IMR-90 (cell line): ENCODE results near the gene CFP. TPM values are rescaled to one million over a fixed set of nuclear protein-coding genes. Genes with fewer than 3 reads are reported as not detected.

Source experiments
- ATAC-seq: fragments of 200-7000 bp; cut with Tn5 transposase; 2 replicates; pipeline ENCODE4 v1.9.1; 2020; ENCODE audit warnings: low read depth, mild to moderate bottlenecking, moderate library complexity
- BruUV-seq: library from RNA; stranded (reverse); fragments of 400-500 nt; replicated peaks from 2 replicates; lab custom pipeline; 2021; lab: Mats Ljungman, UMichigan
- CTCF ChIA-PET: fragments of 300-600 bp; formaldehyde crosslinking; extraction: SDS; loops from one replicate; lab custom pipeline; 2021; ENCODE audit warnings: antibody characterized with exemption; lab: Yijun Ruan, JAX
- POLR2A ChIA-PET: fragments of 300-600 bp; sonication (Branson Sonifier 250); formaldehyde crosslinking; loops from one replicate; lab custom pipeline; 2022; ENCODE audit warnings: antibody characterized with exemption; ENCODE audit not compliant: unreplicated experiment; lab: Charles Lee
- DNase-seq: peaks from one replicate; pipeline ENCODE4 v3.0.0; 2013
- H2AFZ ChIP-seq: replicated peaks from 2 replicates; pipeline ENCODE3; 2013; ENCODE audit warnings: low read length, mild to moderate bottlenecking; ENCODE audit not compliant: poor library complexity
- H2AK5ac ChIP-seq: 2 replicates; pipeline ENCODE4 v1.6.1; 2013; ENCODE audit warnings: low read depth, low read length, inconsistent platforms
- H2AK9ac ChIP-seq: replicated peaks from 2 replicates; pipeline ENCODE3; 2013; ENCODE audit warnings: mild to moderate bottlenecking, low read depth, low read length, moderate library complexity; ENCODE audit not compliant: poor library complexity
- H2BK120ac ChIP-seq: 2 replicates; pipeline ENCODE4 v1.6.1; 2013; ENCODE audit warnings: low read depth, low read length, inconsistent platforms
- H2BK15ac ChIP-seq: 3 replicates; pipeline ENCODE4 v1.6.1; 2013; ENCODE audit warnings: low read depth, low read length, inconsistent platforms
- H2BK20ac ChIP-seq: 2 replicates; pipeline ENCODE4 v1.6.1; 2013; ENCODE audit warnings: low read depth, mild to moderate bottlenecking, inconsistent platforms, low read length, moderate library complexity
- H2BK5ac ChIP-seq: 2 replicates; pipeline ENCODE4 v1.6.1; 2013; ENCODE audit warnings: mild to moderate bottlenecking, low read depth, low read length, inconsistent platforms; ENCODE audit not compliant: poor library complexity, severe bottlenecking
- H3K14ac ChIP-seq: replicated peaks from 2 replicates; pipeline ENCODE4 v1.6.1; 2013; ENCODE audit warnings: low read depth, low read length, inconsistent platforms
- H3K18ac ChIP-seq: 2 replicates; pipeline ENCODE4 v1.6.1; 2013; ENCODE audit warnings: low read depth, low read length, control low read depth
- H3K23ac ChIP-seq: 2 replicates; pipeline ENCODE4 v1.6.1; 2013; ENCODE audit warnings: low read depth, low read length, inconsistent platforms
- H3K27ac ChIP-seq: 2 replicates; pipeline ENCODE4 v1.5.1; 2013; ENCODE audit warnings: mild to moderate bottlenecking, control low read depth, low read length; ENCODE audit not compliant: insufficient read depth
- H3K27me3 ChIP-seq: 2 replicates; pipeline ENCODE4 v1.6.1; 2013; ENCODE audit warnings: low read length; ENCODE audit not compliant: control insufficient read depth, insufficient read depth
- H3K36me3 ChIP-seq: 2 replicates; pipeline ENCODE4 v1.6.1; 2013; ENCODE audit warnings: low read length, mixed read lengths; ENCODE audit not compliant: control insufficient read depth, insufficient read depth
- H3K4ac ChIP-seq: 2 replicates; pipeline ENCODE4 v1.6.1; 2013; ENCODE audit warnings: low read depth, low read length, inconsistent platforms
- H3K4me1 ChIP-seq: 2 replicates; pipeline ENCODE4 v1.6.1; 2013; ENCODE audit warnings: low read length, mixed read lengths; ENCODE audit not compliant: control insufficient read depth, insufficient read depth
- H3K4me2 ChIP-seq: 2 replicates; pipeline ENCODE4 v1.6.1; 2013; ENCODE audit warnings: low read depth, mild to moderate bottlenecking, control low read depth, low read length, moderate library complexity
- H3K4me3 ChIP-seq: 2 replicates; pipeline ENCODE4 v1.5.1; 2013; ENCODE audit warnings: low read depth, mild to moderate bottlenecking, control low read depth, low read length, moderate library complexity; ENCODE audit not compliant: insufficient read depth
- H3K56ac ChIP-seq: 2 replicates; pipeline ENCODE4 v1.6.1; 2013; ENCODE audit warnings: low read length, inconsistent platforms; ENCODE audit not compliant: insufficient read depth; ENCODE audit errors: extremely low read depth
- H3K79me1 ChIP-seq, 2 experiments: 2 replicates each; pipeline ENCODE4 v1.6.1; 2013; ENCODE audit warnings: low read length in 2 of 2, inconsistent platforms in 1 of 2, low read depth in 1 of 2
- H3K9ac ChIP-seq: 2 replicates; pipeline ENCODE4 v1.6.1; 2013; ENCODE audit warnings: low read depth, low read length, control low read depth
- H3K9me1 ChIP-seq: 2 replicates; pipeline ENCODE4 v1.6.1; 2013; ENCODE audit warnings: low read length, inconsistent platforms; ENCODE audit not compliant: insufficient read depth
- H3K9me3 ChIP-seq: 2 replicates; pipeline ENCODE4 v1.6.1; 2013; ENCODE audit warnings: low read length; ENCODE audit not compliant: control insufficient read depth, insufficient read depth
- H4K20me1 ChIP-seq: 2 replicates; pipeline ENCODE4 v1.6.1; 2013; ENCODE audit warnings: low read length, inconsistent platforms; ENCODE audit not compliant: insufficient read depth
- H4K5ac ChIP-seq: 2 replicates; pipeline ENCODE4 v1.6.1; 2013; ENCODE audit warnings: mild to moderate bottlenecking, low read depth, low read length, control low read depth
- H4K8ac ChIP-seq, 2 experiments: 2 replicates each; pipeline ENCODE4 v1.6.1; 2013; ENCODE audit warnings: low read depth in 2 of 2, low read length in 2 of 2, control low read depth in 1 of 2, inconsistent platforms in 1 of 2
- H4K91ac ChIP-seq: 2 replicates; pipeline ENCODE4 v1.6.1; 2013; ENCODE audit warnings: low read depth, low read length, inconsistent platforms; ENCODE audit not compliant: insufficient read depth
- POLR2A ChIP-seq: IDR thresholded peaks from 2 replicates; pipeline ENCODE4 v1.6.1; 2012; ENCODE audit warnings: mild to moderate bottlenecking, low read depth, low read length
- WGBS, 2 experiments: methylation state at CpG; one replicate each; pipeline versions ENCODE4 v1.1.5 to v1.1.7; 2013; ENCODE audit warnings: missing lambda C conversion rate in 2 of 2; ENCODE audit not compliant: insufficient read length in 1 of 2; ENCODE audit errors: extremely low coverage in 2 of 2; 5-methylcytosine and 5-hydroxymethylcytosine counted together
- dilution Hi-C: fragments of 300-500 bp; cut with HindIII; formaldehyde crosslinking; loops from one replicate; pipeline ENCODE4 v1.14.3; 2018; ENCODE audit warnings: low sequenced_read_pairs; ENCODE audit not compliant: unreplicated experiment
- in situ Hi-C: fragments of 300-500 bp; cut with MboI; formaldehyde crosslinking; loops from 3 replicates; pipeline ENCODE4 v1.14.3; 2019; ENCODE audit warnings: low sequenced_read_pairs, inconsistent platforms, mixed read lengths
- intact Hi-C: fragments of 100-400 bp; cut with micrococcal nuclease; formaldehyde crosslinking; loops from 2 replicates; pipeline ENCODE4 v1.10.0; 2022
- polyA plus RNA-seq, 3 experiments: library from polyadenylated mRNA; depleted of rRNA; stranded (reverse); fragments of >200 nt; gene quantifications; 2 replicates each; pipeline ENCODE4 v1.2.3, GENCODE V29; 2012; ENCODE audit warnings: low replicate concordance in 1 of 3
- total RNA-seq: library from RNA; depleted of rRNA; stranded (reverse); fragments of >200 nt; gene quantifications from 2 replicates; pipeline ENCODE4 v1.2.3, GENCODE V29; 2012
- TF ChIP-seq, protein P1 (sequence below): fragments of 150-350 bp; IDR thresholded peaks from 2 replicates; pipeline ENCODE4 v1.6.1; 2016; ENCODE audit warnings: low read depth, mild to moderate bottlenecking, low read length, moderate library complexity, borderline replicate concordance

Gene CFP
- total and polyA plus RNA-seq, 2 of the 4 experiments (the other 2 are of a cell fraction), result under 0.01 to 0.14 TPM

DNA sequence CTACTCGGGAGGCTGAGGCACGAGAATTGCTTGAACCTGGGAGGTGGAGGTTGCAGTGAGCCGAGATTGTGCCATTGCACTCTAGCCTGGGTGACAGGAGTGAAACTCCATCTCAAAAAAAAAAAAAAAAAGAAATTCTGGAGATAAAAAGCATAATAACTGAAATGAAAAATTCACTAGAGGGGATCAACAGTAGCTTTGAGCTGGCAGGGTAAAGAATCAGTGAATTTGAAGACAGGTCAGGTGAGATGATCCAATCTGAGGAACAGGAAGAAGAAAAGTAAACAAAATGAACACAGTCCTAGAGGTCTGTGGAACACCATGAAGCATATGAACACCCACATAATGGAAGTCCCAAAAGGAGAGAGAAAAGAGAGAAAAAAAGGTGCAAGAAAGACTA, 32.5 kb downstream of the CFP start:
- CTCF ChIA-PET, result no interaction called here
- H4K8ac ChIP-seq, result no peak overlapping the region
- no peak for TF ChIP-seq POLR2A
- TF ChIP-seq, protein P1, sequence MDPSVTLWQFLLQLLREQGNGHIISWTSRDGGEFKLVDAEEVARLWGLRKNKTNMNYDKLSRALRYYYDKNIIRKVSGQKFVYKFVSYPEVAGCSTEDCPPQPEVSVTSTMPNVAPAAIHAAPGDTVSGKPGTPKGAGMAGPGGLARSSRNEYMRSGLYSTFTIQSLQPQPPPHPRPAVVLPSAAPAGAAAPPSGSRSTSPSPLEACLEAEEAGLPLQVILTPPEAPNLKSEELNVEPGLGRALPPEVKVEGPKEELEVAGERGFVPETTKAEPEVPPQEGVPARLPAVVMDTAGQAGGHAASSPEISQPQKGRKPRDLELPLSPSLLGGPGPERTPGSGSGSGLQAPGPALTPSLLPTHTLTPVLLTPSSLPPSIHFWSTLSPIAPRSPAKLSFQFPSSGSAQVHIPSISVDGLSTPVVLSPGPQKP, result no peak
- no peaks in the 10 kb centered on the region for H4K20me1 ChIP-seq
- intact Hi-C loops, result no loop called here
- in situ Hi-C loops, result no loop called here
- H3K9me3 ChIP-seq, result peaks cover 3% of the 10 kb centered on the region
- H3K79me1 ChIP-seq, result no peaks in the 10 kb centered on the region
- H3K4ac ChIP-seq, result no peak overlapping the region
- H3K9ac ChIP-seq, result no peak overlapping the region
- no CpG with 5 or more reads among the region's 3 CpGs for WGBS, 2 experiments
- H2BK120ac ChIP-seq, result no peak overlapping the region
- no peak overlapping the region for H3K27ac ChIP-seq
- no peak overlapping the region for H2AK5ac ChIP-seq
- ATAC-seq, result no peak
- no peaks in the 10 kb centered on the region; the same call in 1 of the 2 replicates for H3K9me1 ChIP-seq
- no peak overlapping the region for H2BK20ac ChIP-seq
- dilution Hi-C loops, result no loop called here
- no peak overlapping the region for H3K4me2 ChIP-seq
- H2AFZ ChIP-seq, result no peak overlapping the region
- no peak overlapping the region for H4K5ac ChIP-seq
- no peak for DNase-seq
- H2AK9ac ChIP-seq, result no peak overlapping the region
- BruUV-seq, result no TSS peak
- no peak overlapping the region for H2BK15ac ChIP-seq
- H3K23ac ChIP-seq, result no peak overlapping the region
- H4K91ac ChIP-seq, result no peak overlapping the region
- no peak overlapping the region for H3K18ac ChIP-seq
- no peak overlapping the region for H2BK5ac ChIP-seq
- no peak overlapping the region for H3K56ac ChIP-seq
- no peaks in the 10 kb centered on the region for H3K36me3 ChIP-seq
- H3K27me3 ChIP-seq, result no peaks in the 10 kb centered on the region
- no peak overlapping the region for H3K4me3 ChIP-seq
- peaks cover 7% of the 10 kb centered on the region for H3K4me1 ChIP-seq
- no peak overlapping the region for H3K14ac ChIP-seq
- POLR2A ChIA-PET, result no interaction called here
